GM12878 (cell line): ENCODE results near the gene DDX51. TPM values are rescaled to one million over a fixed set of nuclear protein-coding genes. Genes with fewer than 3 reads are reported as not detected.

Experiments
- ATAC-seq: fragments of 200-7000 bp; cut with Tn5 transposase; 3 replicates; pipeline ENCODE4 v1.9.1; 2020; ENCODE audit warnings: mild to moderate bottlenecking, moderate library complexity
- BruUV-seq: library from RNA; stranded (reverse); fragments of 400-500 nt; replicated peaks from 2 replicates; lab custom pipeline; 2021; lab: Mats Ljungman, UMichigan
- CTCF ChIA-PET: fragments of 300-600 bp; sonication (Branson Sonifier 250); formaldehyde crosslinking; extraction: SDS; loops from one replicate; lab custom pipeline; 2021; ENCODE audit warnings: inconsistent platforms; lab: Yijun Ruan, JAX
- POLR2A ChIA-PET: fragments of 350-600 bp; formaldehyde crosslinking; extraction: SDS; loops from one replicate; lab custom pipeline; 2021; ENCODE audit warnings: inconsistent platforms; lab: Charles Lee
- RAD21 ChIA-PET: fragments of 300-600 bp; sonication (Branson Sonifier 250); formaldehyde crosslinking; loops from one replicate; lab custom pipeline; 2023; ENCODE audit warnings: antibody characterized with exemption; ENCODE audit not compliant: unreplicated experiment; lab: Charles Lee
- SMC1A ChIA-PET: fragments of 300-600 bp; sonication (Branson Sonifier 250); formaldehyde crosslinking; loops from one replicate; lab custom pipeline; 2023; ENCODE audit not compliant: unreplicated experiment, uncharacterized antibody; lab: Charles Lee
- DNase-seq: peaks from one replicate; pipeline ENCODE4 v3.0.0-alpha.2; 2011; ENCODE audit warnings: low read depth, low spot score
- FAIRE-seq: peaks from 3 replicates; lab custom pipeline; 2011; peaks lifted over from hg19 to GRCh38; lab: Jason Lieb, UNC
- H2AFZ ChIP-seq: 2 replicates; pipeline ENCODE4 v1.6.0; 2011; ENCODE audit warnings: low read depth, low read length, control low read depth; ENCODE audit not compliant: control insufficient read depth
- H3K27ac ChIP-seq: 2 replicates; pipeline ENCODE4 v1.5.1; 2011; ENCODE audit warnings: control low read depth; ENCODE audit not compliant: control insufficient read depth, insufficient read depth
- H3K27me3 ChIP-seq, 2 experiments: replicated peaks in 1 of 2; 2 replicates each; pipeline versions ENCODE4 v1.6.0 to v1.6.1; 2011; ENCODE audit warnings: low read length in 1 of 2; ENCODE audit not compliant: control insufficient read depth in 2 of 2, insufficient read depth in 2 of 2
- H3K36me3 ChIP-seq, 2 experiments: 2 replicates each; pipeline ENCODE4 v1.5.1; 2011; ENCODE audit warnings: low read length in 1 of 2; ENCODE audit not compliant: control insufficient read depth in 2 of 2, insufficient read depth in 2 of 2
- H3K4me1 ChIP-seq: 2 replicates; pipeline ENCODE4 v1.6.1; 2011; ENCODE audit warnings: mild to moderate bottlenecking, low read length, moderate library complexity, mixed read lengths; ENCODE audit not compliant: control insufficient read depth, insufficient read depth
- H3K4me2 ChIP-seq: 2 replicates; pipeline ENCODE4 v1.6.0; 2011; ENCODE audit warnings: control low read depth; ENCODE audit not compliant: control insufficient read depth, insufficient read depth
- H3K4me3 ChIP-seq: fragments of 200-600 bp; sonication (generic); 2 replicates; pipeline ENCODE4 v1.5.1; 2016
- H3K79me2 ChIP-seq: 2 replicates; pipeline ENCODE4 v1.6.0; 2011; ENCODE audit warnings: low read length; ENCODE audit not compliant: control insufficient read depth, insufficient read depth
- H3K9ac ChIP-seq: 2 replicates; pipeline ENCODE4 v1.8.0; 2011; ENCODE audit warnings: low read length, control low read depth, mixed read lengths; ENCODE audit not compliant: control insufficient read depth, insufficient read depth
- H3K9me3 ChIP-seq: replicated peaks from 3 replicates; pipeline ENCODE4 v1.5.1; 2011; ENCODE audit warnings: mild to moderate bottlenecking, low read length; ENCODE audit not compliant: control insufficient read depth, insufficient read depth
- H4K20me1 ChIP-seq: 2 replicates; pipeline ENCODE4 v1.6.0; 2011; ENCODE audit not compliant: control insufficient read depth, insufficient read depth
- CREB1 ChIP-seq: IDR thresholded peaks from 2 replicates; pipeline ENCODE4 v1.6.1; 2012; ENCODE audit warnings: low read depth, mild to moderate bottlenecking, inconsistent platforms
- DPF2 ChIP-seq: fragments of 450-650 bp; IDR thresholded peaks from 2 replicates; pipeline ENCODE4 v1.6.1; 2017; ENCODE audit warnings: mild to moderate bottlenecking
- EZH2 ChIP-seq: IDR thresholded peaks from 2 replicates; pipeline ENCODE4 v1.6.1; 2012; ENCODE audit warnings: low read depth, mild to moderate bottlenecking, control low read depth, inconsistent platforms, low read length, borderline replicate concordance; ENCODE audit not compliant: control insufficient read depth
- JUND ChIP-seq: IDR thresholded peaks from 2 replicates; pipeline ENCODE4 v1.6.1; 2012; ENCODE audit warnings: low read depth, mild to moderate bottlenecking, low read length, improper control_type of control experiment, moderate library complexity
- KAT2A ChIP-seq: conservative IDR thresholded peaks from 2 replicates; pipeline ENCODE4 v1.6.1; 2011; ENCODE audit warnings: low read depth, low read length; ENCODE audit not compliant: control insufficient read depth
- NR2F1 ChIP-seq: fragments of 450-650 bp; conservative IDR thresholded peaks from 2 replicates; pipeline ENCODE4 v1.6.1; 2017; ENCODE audit warnings: mild to moderate bottlenecking
- POLR2AphosphoS2 ChIP-seq: IDR thresholded peaks from 2 replicates; pipeline ENCODE4 v1.6.1; 2011; ENCODE audit warnings: low read depth, mild to moderate bottlenecking, low read length, improper control_type of control experiment, moderate library complexity
- RFX5 ChIP-seq: IDR thresholded peaks from 2 replicates; pipeline ENCODE4 v1.6.1; 2011; ENCODE audit warnings: low read depth, low read length, improper control_type of control experiment
- ZNF217 ChIP-seq: fragments of 450-650 bp; IDR thresholded peaks from 2 replicates; pipeline ENCODE4 v1.6.1; 2017; ENCODE audit warnings: antibody characterized with exemption, mild to moderate bottlenecking
- ZNF592 ChIP-seq: fragments of 450-650 bp; IDR thresholded peaks from 2 replicates; pipeline ENCODE4 v1.6.1; 2017; ENCODE audit warnings: mild to moderate bottlenecking, moderate library complexity
- WGBS: methylation state at CpG from one replicate; pipeline ENCODE4 v1.1.6; 2016; ENCODE audit warnings: low lambda C conversion rate; ENCODE audit not compliant: insufficient replicate concordance, insufficient coverage; ENCODE audit errors: missing lambda C conversion rate; 5-methylcytosine and 5-hydroxymethylcytosine counted together
- in situ Hi-C: fragments of 300-500 bp; cut with MboI; formaldehyde crosslinking; loops from 9 replicates; pipeline ENCODE4 v1.14.3; 2018; ENCODE audit warnings: mixed read lengths
- intact Hi-C: fragments of 100-400 bp; cut with micrococcal nuclease; formaldehyde crosslinking; loops from one replicate; pipeline ENCODE4 v1.14.2; 2022; ENCODE audit not compliant: unreplicated experiment
- polyA plus RNA-seq, 11 experiments: library from polyadenylated mRNA; depleted of rRNA in 4 of 11; unstranded in 6 of 11; stranded (reverse) in 5 of 11; fragments of >200 nt; fragmentation: Nextera tagmentation in 4 of 11; fragmentation: Illumina TruSeq in 1 of 11; extraction: Ambion mirVana in 4 of 11; extraction: Trizol in 1 of 11; gene quantifications; 1 replicate in 1 of 11; 2 replicates in 10 of 11; pipeline versions ENCODE4 v1.2.1 to v1.2.3, GENCODE V29; 2011 to 2016; ENCODE audit warnings: inconsistent platforms in 2 of 11, missing spikeins in 2 of 11, low read depth in 1 of 11
- total RNA-seq, 4 experiments: library from RNA; depleted of rRNA in 3 of 4; stranded (reverse); fragments of >200 nt in 3 of 4; fragmentation: Illumina TruSeq in 1 of 4; extraction: Trizol in 1 of 4; gene quantifications; 2 replicates each; pipeline versions ENCODE4 v1.2.1 to v1.2.3, GENCODE V29; 2013 to 2021
- TF ChIP-seq, protein P1 (sequence below): fragments of 450-650 bp; formaldehyde crosslinking; IDR thresholded peaks from 2 replicates; pipeline ENCODE4 v1.4.0; 2022; ENCODE audit warnings: mild to moderate bottlenecking, moderate library complexity

DDX51 gene
- total and polyA plus RNA-seq, 10 of the 15 experiments (the other 5 are each of a cell fraction or from before 2014, with no cell fraction given) = 0.97 to 29.1 (median 9.8) TPM

DNA sequence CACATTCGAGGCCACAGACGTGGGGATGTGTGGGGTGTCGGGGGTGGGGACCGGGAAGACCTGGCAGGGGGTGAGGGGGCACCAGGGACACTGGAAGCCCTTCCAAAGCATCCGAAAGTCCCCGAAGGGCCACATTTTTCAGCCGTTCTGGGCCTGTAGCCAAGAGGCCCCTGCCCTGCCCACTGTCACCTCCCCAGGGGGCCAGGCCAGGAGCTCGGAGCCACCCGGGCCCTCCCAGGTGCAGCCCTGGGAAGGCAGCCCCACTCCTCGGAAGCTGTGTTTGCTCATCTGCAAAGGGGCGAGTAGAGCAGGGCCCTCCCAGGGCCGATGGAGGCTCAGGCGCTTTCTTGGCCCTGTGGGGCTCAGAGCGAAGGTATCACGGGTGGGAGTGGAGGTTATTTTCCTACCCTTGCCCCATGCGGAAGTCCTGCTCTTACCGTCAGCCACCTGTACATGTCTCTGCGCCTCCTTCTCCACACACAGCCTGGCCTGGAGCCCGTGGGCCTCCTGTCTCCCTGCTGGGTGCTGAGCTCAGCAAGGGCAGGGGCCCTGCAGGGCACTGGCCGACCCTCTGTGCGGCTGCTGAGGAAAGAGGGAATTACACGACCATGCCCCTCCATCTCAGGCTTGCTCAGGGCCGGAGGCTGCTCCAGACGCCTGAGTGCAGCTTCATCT lies 27.3 kb upstream of the DDX51 start:
- in situ Hi-C loops = no loop called here
- TF ChIP-seq ZNF217 = no peak
- TF ChIP-seq JUND = no peak
- no peak for TF ChIP-seq KAT2A
- TF ChIP-seq ZNF592 = no peak
- TF ChIP-seq CREB1 = no peak
- TF ChIP-seq RFX5 = no peak
- no peak for TF ChIP-seq POLR2AphosphoS2
- no peak for TF ChIP-seq DPF2
- TF ChIP-seq EZH2 = no peak
- TF ChIP-seq, protein P1, sequence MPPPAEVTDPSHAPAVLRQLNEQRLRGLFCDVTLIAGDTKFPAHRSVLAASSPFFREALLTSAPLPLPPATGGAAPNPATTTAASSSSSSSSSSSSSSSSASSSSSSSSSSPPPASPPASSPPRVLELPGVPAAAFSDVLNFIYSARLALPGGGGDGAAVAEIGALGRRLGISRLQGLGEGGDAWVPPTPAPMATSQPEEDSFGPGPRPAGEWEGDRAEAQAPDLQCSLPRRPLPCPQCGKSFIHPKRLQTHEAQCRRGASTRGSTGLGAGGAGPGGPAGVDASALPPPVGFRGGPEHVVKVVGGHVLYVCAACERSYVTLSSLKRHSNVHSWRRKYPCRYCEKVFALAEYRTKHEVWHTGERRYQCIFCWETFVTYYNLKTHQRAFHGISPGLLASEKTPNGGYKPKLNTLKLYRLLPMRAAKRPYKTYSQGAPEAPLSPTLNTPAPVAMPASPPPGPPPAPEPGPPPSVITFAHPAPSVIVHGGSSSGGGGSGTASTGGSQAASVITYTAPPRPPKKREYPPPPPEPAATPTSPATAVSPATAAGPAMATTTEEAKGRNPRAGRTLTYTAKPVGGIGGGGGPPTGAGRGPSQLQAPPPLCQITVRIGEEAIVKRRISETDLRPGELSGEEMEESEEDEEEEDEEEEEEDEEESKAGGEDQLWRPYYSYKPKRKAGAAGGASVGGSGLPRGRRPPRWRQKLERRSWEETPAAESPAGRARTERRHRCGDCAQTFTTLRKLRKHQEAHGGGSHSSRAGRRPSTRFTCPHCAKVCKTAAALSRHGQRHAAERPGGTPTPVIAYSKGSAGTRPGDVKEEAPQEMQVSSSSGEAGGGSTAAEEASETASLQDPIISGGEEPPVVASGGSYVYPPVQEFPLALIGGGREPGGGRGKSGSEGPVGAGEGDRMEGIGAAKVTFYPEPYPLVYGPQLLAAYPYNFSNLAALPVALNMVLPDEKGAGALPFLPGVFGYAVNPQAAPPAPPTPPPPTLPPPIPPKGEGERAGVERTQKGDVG (CRISPR knock-in tag) = no peak
- TF ChIP-seq NR2F1 = no peak
- ATAC-seq = no peak

More for the DNA sequence above, 27.3 kb upstream of the DDX51 start:
- peaks cover 6% of the 10 kb centered on the region for H3K4me1 ChIP-seq
- DNase-seq (no peak), FAIRE-seq (no peak)
- H3K9ac ChIP-seq = no peak overlapping the region
- ChIA-PET RAD21 (no interaction called here), SMC1A (no interaction called here), POLR2A (no interaction called here), CTCF (no interaction called here)
- H3K27ac ChIP-seq = no peak overlapping the region
- 27% methylated on average over 20 of the region's 24 CpGs for WGBS
- H4K20me1 ChIP-seq = no peaks in the 10 kb centered on the region
- intact Hi-C loops = no loop called here
- no peaks in the 10 kb centered on the region for H3K9me3 ChIP-seq
- H3K27me3 ChIP-seq = no peaks in the 10 kb centered on the region
- H2AFZ ChIP-seq = no peak overlapping the region
- no peak overlapping the region for H3K4me3 ChIP-seq
- no peak overlapping the region for H3K4me2 ChIP-seq
- H3K36me3 ChIP-seq = no peaks in the 10 kb centered on the region
- H3K79me2 ChIP-seq = no peaks in the 10 kb centered on the region
- BruUV-seq = no TSS peak
